Right lobe of liver (tissue), 4 donors: ENCODE data around the gene FLNB.

Experiments used
- POLR2A ChIP-seq: fragments of 450-650 bp; IDR thresholded peaks from one replicate; pipeline ENCODE4 v1.6.1; 2017; ENCODE audit warnings: antibody characterized with exemption, mild to moderate bottlenecking
- TF ChIP-seq, protein P1 (sequence below), 4 donors: fragments of 200-600 bp in 3 of 4; fragments of 450-650 bp in 1 of 4; IDR thresholded peaks; one replicate each; pipeline versions ENCODE4 v1.5.1 to v1.8.0; 2016 to 2022; ENCODE audit warnings: antibody characterized with exemption in 4 of 4, mild to moderate bottlenecking in 2 of 4
- donor health status: DM: no; HTN: no; CAD: no.
- donor health status: DM: no; HTN: no; CAD: no.
- donor health status: DM: no; HTN: yes; CAD: no.

- TF ChIP-seq, protein P1, sequence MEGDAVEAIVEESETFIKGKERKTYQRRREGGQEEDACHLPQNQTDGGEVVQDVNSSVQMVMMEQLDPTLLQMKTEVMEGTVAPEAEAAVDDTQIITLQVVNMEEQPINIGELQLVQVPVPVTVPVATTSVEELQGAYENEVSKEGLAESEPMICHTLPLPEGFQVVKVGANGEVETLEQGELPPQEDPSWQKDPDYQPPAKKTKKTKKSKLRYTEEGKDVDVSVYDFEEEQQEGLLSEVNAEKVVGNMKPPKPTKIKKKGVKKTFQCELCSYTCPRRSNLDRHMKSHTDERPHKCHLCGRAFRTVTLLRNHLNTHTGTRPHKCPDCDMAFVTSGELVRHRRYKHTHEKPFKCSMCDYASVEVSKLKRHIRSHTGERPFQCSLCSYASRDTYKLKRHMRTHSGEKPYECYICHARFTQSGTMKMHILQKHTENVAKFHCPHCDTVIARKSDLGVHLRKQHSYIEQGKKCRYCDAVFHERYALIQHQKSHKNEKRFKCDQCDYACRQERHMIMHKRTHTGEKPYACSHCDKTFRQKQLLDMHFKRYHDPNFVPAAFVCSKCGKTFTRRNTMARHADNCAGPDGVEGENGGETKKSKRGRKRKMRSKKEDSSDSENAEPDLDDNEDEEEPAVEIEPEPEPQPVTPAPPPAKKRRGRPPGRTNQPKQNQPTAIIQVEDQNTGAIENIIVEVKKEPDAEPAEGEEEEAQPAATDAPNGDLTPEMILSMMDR (IDR thresholded peaks at IDR 0.05): no peak
- no peak for TF ChIP-seq POLR2A
Observed at GRCh38 chr3:58163234-58163633, 155.0 kb downstream of the FLNB start.
